IMR-90 (cell line): ENCODE data around the gene TGFBI. TPM values are rescaled to one million over a fixed set of nuclear protein-coding genes. Genes with fewer than 3 reads are reported as not detected.

ENCODE experiments used
- ATAC-seq: fragments of 200-7000 bp; cut with Tn5 transposase; 2 replicates; pipeline ENCODE4 v1.9.1; 2020; ENCODE audit warnings: low read depth, mild to moderate bottlenecking, moderate library complexity
- BruUV-seq: library from RNA; stranded (reverse); fragments of 400-500 nt; replicated peaks from 2 replicates; lab custom pipeline; 2021; lab: Mats Ljungman, UMichigan
- CTCF ChIA-PET: fragments of 300-600 bp; formaldehyde crosslinking; extraction: SDS; loops from one replicate; lab custom pipeline; 2021; ENCODE audit warnings: antibody characterized with exemption; lab: Yijun Ruan, JAX
- POLR2A ChIA-PET: fragments of 300-600 bp; sonication (Branson Sonifier 250); formaldehyde crosslinking; loops from one replicate; lab custom pipeline; 2022; ENCODE audit warnings: antibody characterized with exemption; ENCODE audit not compliant: unreplicated experiment; lab: Charles Lee
- DNase-seq: peaks from one replicate; pipeline ENCODE4 v3.0.0; 2013
- H2AFZ ChIP-seq: replicated peaks from 2 replicates; pipeline ENCODE3; 2013; ENCODE audit warnings: low read length, mild to moderate bottlenecking; ENCODE audit not compliant: poor library complexity
- H2AK5ac ChIP-seq: 2 replicates; pipeline ENCODE4 v1.6.1; 2013; ENCODE audit warnings: low read depth, low read length, inconsistent platforms
- H2AK9ac ChIP-seq: replicated peaks from 2 replicates; pipeline ENCODE3; 2013; ENCODE audit warnings: mild to moderate bottlenecking, low read depth, low read length, moderate library complexity; ENCODE audit not compliant: poor library complexity
- H2BK120ac ChIP-seq: 2 replicates; pipeline ENCODE4 v1.6.1; 2013; ENCODE audit warnings: low read depth, low read length, inconsistent platforms
- H2BK15ac ChIP-seq: 3 replicates; pipeline ENCODE4 v1.6.1; 2013; ENCODE audit warnings: low read depth, low read length, inconsistent platforms
- H2BK20ac ChIP-seq: 2 replicates; pipeline ENCODE4 v1.6.1; 2013; ENCODE audit warnings: low read depth, mild to moderate bottlenecking, inconsistent platforms, low read length, moderate library complexity
- H2BK5ac ChIP-seq: 2 replicates; pipeline ENCODE4 v1.6.1; 2013; ENCODE audit warnings: mild to moderate bottlenecking, low read depth, low read length, inconsistent platforms; ENCODE audit not compliant: poor library complexity, severe bottlenecking
- H3K14ac ChIP-seq: replicated peaks from 2 replicates; pipeline ENCODE4 v1.6.1; 2013; ENCODE audit warnings: low read depth, low read length, inconsistent platforms
- H3K18ac ChIP-seq: 2 replicates; pipeline ENCODE4 v1.6.1; 2013; ENCODE audit warnings: low read depth, low read length, control low read depth
- H3K23ac ChIP-seq: 2 replicates; pipeline ENCODE4 v1.6.1; 2013; ENCODE audit warnings: low read depth, low read length, inconsistent platforms
- H3K27ac ChIP-seq: 2 replicates; pipeline ENCODE4 v1.5.1; 2013; ENCODE audit warnings: mild to moderate bottlenecking, control low read depth, low read length; ENCODE audit not compliant: insufficient read depth
- H3K27me3 ChIP-seq: 2 replicates; pipeline ENCODE4 v1.6.1; 2013; ENCODE audit warnings: low read length; ENCODE audit not compliant: control insufficient read depth, insufficient read depth
- H3K36me3 ChIP-seq: 2 replicates; pipeline ENCODE4 v1.6.1; 2013; ENCODE audit warnings: low read length, mixed read lengths; ENCODE audit not compliant: control insufficient read depth, insufficient read depth
- H3K4ac ChIP-seq: 2 replicates; pipeline ENCODE4 v1.6.1; 2013; ENCODE audit warnings: low read depth, low read length, inconsistent platforms
- H3K4me1 ChIP-seq: 2 replicates; pipeline ENCODE4 v1.6.1; 2013; ENCODE audit warnings: low read length, mixed read lengths; ENCODE audit not compliant: control insufficient read depth, insufficient read depth
- H3K4me2 ChIP-seq: 2 replicates; pipeline ENCODE4 v1.6.1; 2013; ENCODE audit warnings: low read depth, mild to moderate bottlenecking, control low read depth, low read length, moderate library complexity
- H3K4me3 ChIP-seq: 2 replicates; pipeline ENCODE4 v1.5.1; 2013; ENCODE audit warnings: low read depth, mild to moderate bottlenecking, control low read depth, low read length, moderate library complexity; ENCODE audit not compliant: insufficient read depth
- H3K56ac ChIP-seq: 2 replicates; pipeline ENCODE4 v1.6.1; 2013; ENCODE audit warnings: low read length, inconsistent platforms; ENCODE audit not compliant: insufficient read depth; ENCODE audit errors: extremely low read depth
- H3K79me1 ChIP-seq, 2 experiments: 2 replicates each; pipeline ENCODE4 v1.6.1; 2013; ENCODE audit warnings: low read length in 2 of 2, inconsistent platforms in 1 of 2, low read depth in 1 of 2
- H3K9ac ChIP-seq: 2 replicates; pipeline ENCODE4 v1.6.1; 2013; ENCODE audit warnings: low read depth, low read length, control low read depth
- H3K9me1 ChIP-seq: 2 replicates; pipeline ENCODE4 v1.6.1; 2013; ENCODE audit warnings: low read length, inconsistent platforms; ENCODE audit not compliant: insufficient read depth
- H3K9me3 ChIP-seq: 2 replicates; pipeline ENCODE4 v1.6.1; 2013; ENCODE audit warnings: low read length; ENCODE audit not compliant: control insufficient read depth, insufficient read depth
- H4K20me1 ChIP-seq: 2 replicates; pipeline ENCODE4 v1.6.1; 2013; ENCODE audit warnings: low read length, inconsistent platforms; ENCODE audit not compliant: insufficient read depth
- H4K5ac ChIP-seq: 2 replicates; pipeline ENCODE4 v1.6.1; 2013; ENCODE audit warnings: mild to moderate bottlenecking, low read depth, low read length, control low read depth
- H4K8ac ChIP-seq, 2 experiments: 2 replicates each; pipeline ENCODE4 v1.6.1; 2013; ENCODE audit warnings: low read depth in 2 of 2, low read length in 2 of 2, control low read depth in 1 of 2, inconsistent platforms in 1 of 2
- H4K91ac ChIP-seq: 2 replicates; pipeline ENCODE4 v1.6.1; 2013; ENCODE audit warnings: low read depth, low read length, inconsistent platforms; ENCODE audit not compliant: insufficient read depth
- CEBPB ChIP-seq: IDR thresholded peaks from 2 replicates; pipeline ENCODE4 v1.6.1; 2012; ENCODE audit warnings: low read depth, low read length, improper control_type of control experiment
- CHD1 ChIP-seq: IDR thresholded peaks from 2 replicates; pipeline ENCODE4 v1.6.1; 2012; ENCODE audit warnings: low read depth, low read length, improper control_type of control experiment
- FOS ChIP-seq: fragments of 150-350 bp; IDR thresholded peaks from 2 replicates; pipeline ENCODE4 v1.6.1; 2016; ENCODE audit warnings: low read depth, low read length
- MAZ ChIP-seq: IDR thresholded peaks from 2 replicates; pipeline ENCODE4 v1.6.1; 2012; ENCODE audit warnings: low read depth, mild to moderate bottlenecking, low read length, improper control_type of control experiment, moderate library complexity, borderline replicate concordance
- NFE2L2 ChIP-seq: fragments of 150-350 bp; IDR thresholded peaks from 2 replicates; pipeline ENCODE4 v1.6.1; 2016; ENCODE audit warnings: low read depth, mild to moderate bottlenecking, low read length
- POLR2A ChIP-seq: IDR thresholded peaks from 2 replicates; pipeline ENCODE4 v1.6.1; 2012; ENCODE audit warnings: mild to moderate bottlenecking, low read depth, low read length
- RAD21 ChIP-seq: IDR thresholded peaks from 2 replicates; pipeline ENCODE4 v1.6.1; 2012; ENCODE audit warnings: low read length, improper control_type of control experiment
- RFX5 ChIP-seq: IDR thresholded peaks from 2 replicates; pipeline ENCODE4 v1.8.0; 2012; ENCODE audit warnings: low read depth, mild to moderate bottlenecking, low read length, moderate library complexity
- SMC3 ChIP-seq: fragments of 150-350 bp; IDR thresholded peaks from 2 replicates; pipeline ENCODE4 v1.6.1; 2016; ENCODE audit warnings: low read depth, mild to moderate bottlenecking, antibody characterized with exemption, low read length, moderate library complexity
- WGBS, 2 experiments: methylation state at CpG; one replicate each; pipeline versions ENCODE4 v1.1.5 to v1.1.7; 2013; ENCODE audit warnings: missing lambda C conversion rate in 2 of 2; ENCODE audit not compliant: insufficient read length in 1 of 2; ENCODE audit errors: extremely low coverage in 2 of 2; 5-methylcytosine and 5-hydroxymethylcytosine counted together
- dilution Hi-C: fragments of 300-500 bp; cut with HindIII; formaldehyde crosslinking; loops from one replicate; pipeline ENCODE4 v1.14.3; 2018; ENCODE audit warnings: low sequenced_read_pairs; ENCODE audit not compliant: unreplicated experiment
- in situ Hi-C: fragments of 300-500 bp; cut with MboI; formaldehyde crosslinking; loops from 3 replicates; pipeline ENCODE4 v1.14.3; 2019; ENCODE audit warnings: low sequenced_read_pairs, inconsistent platforms, mixed read lengths
- intact Hi-C: fragments of 100-400 bp; cut with micrococcal nuclease; formaldehyde crosslinking; loops from 2 replicates; pipeline ENCODE4 v1.10.0; 2022
- polyA plus RNA-seq, 3 experiments: library from polyadenylated mRNA; depleted of rRNA; stranded (reverse); fragments of >200 nt; gene quantifications; 2 replicates each; pipeline ENCODE4 v1.2.3, GENCODE V29; 2012; ENCODE audit warnings: low replicate concordance in 1 of 3
- total RNA-seq: library from RNA; depleted of rRNA; stranded (reverse); fragments of >200 nt; gene quantifications from 2 replicates; pipeline ENCODE4 v1.2.3, GENCODE V29; 2012
- TF ChIP-seq, protein P1 (sequence below): fragments of 150-350 bp; IDR thresholded peaks from 2 replicates; pipeline ENCODE4 v1.6.1; 2016; ENCODE audit warnings: low read depth, mild to moderate bottlenecking, low read length, moderate library complexity, borderline replicate concordance
- TF ChIP-seq, protein P2 (sequence below): conservative IDR thresholded peaks from 2 replicates; pipeline ENCODE4 v1.5.1; 2012; ENCODE audit warnings: mild to moderate bottlenecking, low read depth, low read length, improper control_type of control experiment

The TGFBI gene
- total and polyA plus RNA-seq, 2 of the 4 experiments (the other 2 are of a cell fraction) = 618 to 1,551 TPM

DNA sequence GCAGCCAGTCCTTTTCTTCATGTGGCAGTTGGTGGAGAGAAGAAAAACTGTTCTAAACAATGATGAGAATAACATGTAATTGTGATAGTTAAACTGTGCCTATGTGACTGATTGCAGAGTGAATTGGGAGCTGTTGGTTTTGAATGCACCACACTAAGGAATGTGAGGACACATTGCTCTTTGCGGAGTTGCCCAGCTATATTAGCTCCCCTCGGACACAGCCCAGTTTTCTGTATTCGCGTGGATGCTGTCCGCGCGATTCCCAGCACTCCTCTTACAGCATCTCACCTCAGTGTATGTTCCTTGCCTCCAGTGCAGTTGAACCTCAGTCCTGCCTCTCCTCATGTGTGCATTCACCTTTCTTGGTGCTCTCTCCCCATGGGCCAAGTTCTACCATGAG is 32.2 kb downstream of the TGFBI start:
- peak overlapping the region; percentile 34 for H2BK120ac ChIP-seq
- ATAC-seq (no peak), DNase-seq (no peak)
- no peak overlapping the region for H3K4me2 ChIP-seq
- intact Hi-C loops = no loop called here
- H4K8ac ChIP-seq = peak overlapping the region; percentile 11 to 43; a peak in 2 of 4 replicates
- H3K4ac ChIP-seq = peak overlapping the region; percentile 51
- H4K91ac ChIP-seq = peak overlapping the region; percentile 11; the same call in 1 of the 2 replicates
- no peak overlapping the region for H3K14ac ChIP-seq
- no peak overlapping the region for H2BK5ac ChIP-seq
- BruUV-seq = no TSS peak
- CTCF ChIA-PET = no interaction called here
- no peak overlapping the region for H3K23ac ChIP-seq
- H3K18ac ChIP-seq = peak overlapping the region; percentile 8; the same call in 1 of the 2 replicates
- in situ Hi-C loops = no loop called here
- POLR2A ChIA-PET = no interaction called here
- no peaks in the 10 kb centered on the region for H3K9me3 ChIP-seq
- peak overlapping the region; percentile 49; the same call in 1 of the 3 replicates for H2BK15ac ChIP-seq
- TF ChIP-seq SMC3 (no peak), RFX5 (no peak), CEBPB (no peak), CHD1 (no peak), POLR2A (no peak), RAD21 (no peak), FOS (no peak), MAZ (no peak), NFE2L2 (no peak)
- TF ChIP-seq, protein P1, sequence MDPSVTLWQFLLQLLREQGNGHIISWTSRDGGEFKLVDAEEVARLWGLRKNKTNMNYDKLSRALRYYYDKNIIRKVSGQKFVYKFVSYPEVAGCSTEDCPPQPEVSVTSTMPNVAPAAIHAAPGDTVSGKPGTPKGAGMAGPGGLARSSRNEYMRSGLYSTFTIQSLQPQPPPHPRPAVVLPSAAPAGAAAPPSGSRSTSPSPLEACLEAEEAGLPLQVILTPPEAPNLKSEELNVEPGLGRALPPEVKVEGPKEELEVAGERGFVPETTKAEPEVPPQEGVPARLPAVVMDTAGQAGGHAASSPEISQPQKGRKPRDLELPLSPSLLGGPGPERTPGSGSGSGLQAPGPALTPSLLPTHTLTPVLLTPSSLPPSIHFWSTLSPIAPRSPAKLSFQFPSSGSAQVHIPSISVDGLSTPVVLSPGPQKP = no peak
- TF ChIP-seq, protein P2, sequence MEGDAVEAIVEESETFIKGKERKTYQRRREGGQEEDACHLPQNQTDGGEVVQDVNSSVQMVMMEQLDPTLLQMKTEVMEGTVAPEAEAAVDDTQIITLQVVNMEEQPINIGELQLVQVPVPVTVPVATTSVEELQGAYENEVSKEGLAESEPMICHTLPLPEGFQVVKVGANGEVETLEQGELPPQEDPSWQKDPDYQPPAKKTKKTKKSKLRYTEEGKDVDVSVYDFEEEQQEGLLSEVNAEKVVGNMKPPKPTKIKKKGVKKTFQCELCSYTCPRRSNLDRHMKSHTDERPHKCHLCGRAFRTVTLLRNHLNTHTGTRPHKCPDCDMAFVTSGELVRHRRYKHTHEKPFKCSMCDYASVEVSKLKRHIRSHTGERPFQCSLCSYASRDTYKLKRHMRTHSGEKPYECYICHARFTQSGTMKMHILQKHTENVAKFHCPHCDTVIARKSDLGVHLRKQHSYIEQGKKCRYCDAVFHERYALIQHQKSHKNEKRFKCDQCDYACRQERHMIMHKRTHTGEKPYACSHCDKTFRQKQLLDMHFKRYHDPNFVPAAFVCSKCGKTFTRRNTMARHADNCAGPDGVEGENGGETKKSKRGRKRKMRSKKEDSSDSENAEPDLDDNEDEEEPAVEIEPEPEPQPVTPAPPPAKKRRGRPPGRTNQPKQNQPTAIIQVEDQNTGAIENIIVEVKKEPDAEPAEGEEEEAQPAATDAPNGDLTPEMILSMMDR = no peak
- peaks cover 13 to 27% of the 10 kb centered on the region in 2 experiments; a peak in 3 of 4 replicates for H3K79me1 ChIP-seq
- H3K27me3 ChIP-seq = no peaks in the 10 kb centered on the region
- H4K5ac ChIP-seq = no peak overlapping the region
- H2BK20ac ChIP-seq = peak overlapping the region; percentile 42; the same call in 1 of the 2 replicates
- no peak overlapping the region for H3K56ac ChIP-seq
- H3K9me1 ChIP-seq = peaks cover 31% of the 10 kb centered on the region
- peaks cover 32% of the 10 kb centered on the region for H3K4me1 ChIP-seq
- H3K9ac ChIP-seq = no peak overlapping the region
- 80% methylated on average over 2 of the region's 7 CpGs; no CpG with 5 or more reads in 1 of the 2 experiments for WGBS, 2 experiments
- no peak overlapping the region for H2AK9ac ChIP-seq
- H3K36me3 ChIP-seq = peaks cover 84% of the 10 kb centered on the region
- peak overlapping the region; percentile 37 for H3K27ac ChIP-seq
- H4K20me1 ChIP-seq = peaks cover 14% of the 10 kb centered on the region
- peak overlapping the region; percentile 77 for H2AK5ac ChIP-seq
- dilution Hi-C loops = no loop called here
- H2AFZ ChIP-seq = no peak overlapping the region
- no peak overlapping the region for H3K4me3 ChIP-seq
